ENCODE measurements around the gene FBXO24.
"Not testable (repeated sequence)": the region's sequence is repeated elsewhere in the genome, so short reads cannot be mapped to it uniquely, and the experiment has no call there.

Gene FBXO24

DNA sequence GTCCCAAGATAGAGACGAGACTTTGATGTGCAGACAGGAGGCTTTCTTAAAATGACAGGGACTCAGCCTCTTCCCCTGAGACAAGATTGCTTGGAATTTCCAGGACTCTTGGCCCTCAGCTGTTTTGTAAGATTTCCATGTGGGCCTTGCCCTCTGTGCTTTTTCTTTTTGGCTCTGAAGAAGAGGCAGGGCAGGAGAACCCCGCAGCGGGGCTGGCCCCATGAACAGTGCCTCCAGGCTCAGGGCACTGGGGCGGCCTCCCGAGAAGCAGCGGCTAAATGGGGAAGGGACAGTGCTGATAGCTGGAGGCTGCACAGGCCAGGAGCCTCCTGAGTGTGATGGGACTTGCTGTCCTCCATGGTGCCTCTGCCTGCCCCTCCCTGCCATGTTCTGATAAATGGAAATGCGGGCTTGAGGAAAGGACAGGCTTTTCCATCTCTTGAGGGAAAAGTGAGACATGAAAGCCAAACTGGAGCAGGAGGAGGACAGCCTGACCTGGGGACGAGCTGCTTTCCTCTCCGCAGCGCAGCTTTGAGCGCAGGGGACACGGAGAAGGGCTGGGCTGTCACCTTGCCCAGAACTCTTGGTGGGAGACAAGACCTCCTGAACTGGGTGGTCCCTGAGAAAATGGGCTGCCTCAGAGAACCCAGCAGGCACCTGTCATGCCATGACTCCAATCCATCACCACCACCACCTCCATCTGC lies 24.5 kb upstream of the FBXO24 start:
- DNase-seq = no peak

- DNase-seq = no peak
These were observed 23.7 kb upstream of the FBXO24 start for GRCh38 chr7:100562195-100563099.

DNA sequence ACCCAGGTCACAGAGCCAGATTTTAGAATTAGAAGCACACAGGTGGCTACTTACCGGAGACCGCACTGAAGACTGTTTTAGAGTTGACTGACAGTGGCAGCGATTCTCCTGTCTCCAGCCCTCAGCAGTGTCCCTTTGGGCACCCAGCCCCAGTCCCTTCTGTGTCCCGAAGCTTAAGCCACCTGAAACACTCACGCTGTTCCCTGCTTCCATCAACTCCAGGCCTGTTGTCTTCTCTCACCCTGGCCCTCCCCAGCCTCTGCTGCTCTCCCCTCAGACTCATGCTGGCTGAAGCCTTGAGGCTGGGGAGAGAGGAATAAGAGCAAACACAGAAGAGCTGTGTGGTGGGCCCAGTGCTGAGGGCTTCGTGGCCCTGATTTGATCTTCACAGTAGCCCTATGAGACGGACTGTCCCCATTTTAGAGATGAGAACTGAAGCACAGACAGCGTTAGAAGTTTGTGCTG lies 23.0 kb upstream of the FBXO24 start:
- DNase-seq = no peak

GRCh38 chr7:100563809-100564400 lies 22.2 kb upstream of the FBXO24 start:
- peak; percentile 41 for DNase-seq

GRCh38 chr7:100564405-100564804 lies 21.7 kb upstream of the FBXO24 start:
- not testable (repeated sequence) for DNase-seq

DNA sequence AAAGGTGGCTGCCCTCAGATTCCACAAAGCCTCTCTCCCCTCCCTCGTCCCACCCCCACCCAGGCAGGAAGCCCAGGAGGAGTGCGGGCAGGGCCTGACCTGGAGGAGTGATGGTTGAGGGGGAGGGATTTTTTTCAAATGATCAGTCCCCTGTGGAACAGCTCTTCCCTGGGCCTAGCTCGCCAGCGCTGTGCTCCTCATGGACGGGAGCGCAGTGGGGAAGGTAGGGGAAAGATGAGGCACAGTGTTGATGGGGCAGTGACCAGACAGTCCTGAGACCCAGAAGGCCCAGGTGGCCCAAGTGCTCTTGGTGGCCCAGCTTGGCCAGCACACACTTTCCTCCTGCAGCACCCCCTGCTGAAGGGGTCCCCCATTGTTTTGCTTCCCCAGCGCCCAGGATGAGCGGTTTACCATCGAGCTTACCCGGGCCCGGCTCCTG lies 21.0 kb upstream of the FBXO24 start:
- no peak for DNase-seq

GRCh38 chr7:100566018-100566531 lies 20.1 kb upstream of the FBXO24 start:
- no peak for DNase-seq

DNA sequence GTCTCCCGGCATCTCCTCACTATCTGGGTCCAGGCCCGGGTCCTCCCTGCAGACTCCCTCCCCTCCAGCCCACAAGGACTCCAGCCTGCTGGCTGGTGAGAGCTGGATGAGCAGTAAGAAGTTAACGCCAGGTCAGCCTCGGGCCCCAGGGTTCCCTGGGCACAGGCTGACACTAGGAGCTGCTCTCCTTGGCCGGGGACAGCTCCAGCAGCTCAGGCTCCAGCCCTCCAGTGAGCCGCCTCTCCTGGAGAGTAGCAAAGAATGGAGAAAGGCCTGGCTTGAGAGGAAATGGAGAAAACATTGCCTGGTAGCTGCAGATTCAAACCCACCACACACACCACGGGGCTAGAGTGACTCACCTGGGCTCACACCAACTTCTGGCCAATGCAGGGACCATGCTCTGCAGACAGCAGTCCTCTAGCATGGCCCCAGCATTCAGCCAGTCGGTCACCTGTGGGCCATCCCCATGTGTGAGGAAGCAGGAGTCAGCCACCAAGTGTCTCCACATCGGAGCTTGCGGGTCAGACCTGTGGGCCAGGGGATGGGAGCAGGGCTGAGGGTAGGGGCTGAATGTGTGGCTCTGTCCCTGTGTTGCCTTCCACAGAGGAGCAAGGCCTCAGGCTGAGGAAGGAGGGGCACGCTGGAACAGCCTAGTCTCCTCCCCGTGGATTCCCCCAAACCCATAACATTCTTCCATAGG lies 18.9 kb upstream of the FBXO24 start:
- DNase-seq = no peak

DNA sequence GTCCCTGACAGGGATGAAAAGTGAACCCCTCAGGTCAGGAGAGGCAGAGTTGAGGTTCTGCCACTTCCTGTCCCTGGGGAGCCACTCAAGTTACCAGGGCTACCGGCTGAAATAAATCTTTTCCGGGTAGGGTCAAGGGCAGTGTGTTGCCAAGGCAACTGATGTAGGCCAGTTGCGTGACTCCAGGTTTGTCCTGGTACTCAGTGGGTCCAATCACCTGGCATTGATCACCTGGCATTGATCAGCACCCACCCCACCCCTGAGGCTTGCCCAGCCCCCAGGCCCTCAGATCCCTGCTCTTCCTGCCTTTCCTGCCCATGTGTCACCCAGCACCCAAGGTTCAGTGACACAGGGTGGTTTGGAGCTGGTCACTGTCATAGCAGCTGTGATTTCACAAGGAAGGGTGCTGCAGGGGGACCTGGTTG lies 18.4 kb upstream of the FBXO24 start:
- no peak for DNase-seq

DNA sequence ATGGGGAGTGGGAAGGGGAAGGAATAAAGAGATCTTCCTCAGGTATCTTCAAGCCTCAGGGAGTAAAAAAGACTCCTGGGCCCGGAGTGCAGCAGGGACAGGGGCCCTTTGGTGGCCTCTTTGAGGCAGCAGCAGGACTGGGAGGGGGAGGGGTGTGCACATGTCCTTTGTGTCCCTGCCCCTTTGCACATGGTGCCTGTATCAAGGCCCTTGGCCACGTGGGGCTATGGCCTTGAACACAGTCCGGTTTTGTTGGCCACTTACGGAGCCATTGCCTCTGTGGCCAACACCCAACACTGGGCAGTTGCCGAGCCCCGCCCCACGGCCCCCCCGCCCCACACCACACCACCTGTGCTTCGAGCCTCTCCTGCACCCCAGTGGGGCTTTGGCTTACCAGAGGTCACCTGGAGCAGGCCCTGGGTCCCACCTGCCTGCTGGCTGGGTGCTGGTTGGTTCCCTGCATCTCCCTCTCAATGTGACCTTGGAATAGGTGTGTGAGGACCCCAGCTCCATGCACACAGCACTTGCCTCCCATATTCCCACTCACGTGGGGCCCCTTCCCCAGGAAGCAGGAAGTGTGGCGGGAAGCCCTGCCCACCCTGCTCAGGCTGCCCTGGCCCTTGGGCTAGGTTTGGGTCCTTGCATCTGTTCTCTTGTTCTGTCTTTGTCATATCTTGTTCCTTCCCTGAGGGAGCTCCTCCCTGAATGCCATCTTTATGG lies 17.8 kb upstream of the FBXO24 start:
- no peak for DNase-seq

DNA sequence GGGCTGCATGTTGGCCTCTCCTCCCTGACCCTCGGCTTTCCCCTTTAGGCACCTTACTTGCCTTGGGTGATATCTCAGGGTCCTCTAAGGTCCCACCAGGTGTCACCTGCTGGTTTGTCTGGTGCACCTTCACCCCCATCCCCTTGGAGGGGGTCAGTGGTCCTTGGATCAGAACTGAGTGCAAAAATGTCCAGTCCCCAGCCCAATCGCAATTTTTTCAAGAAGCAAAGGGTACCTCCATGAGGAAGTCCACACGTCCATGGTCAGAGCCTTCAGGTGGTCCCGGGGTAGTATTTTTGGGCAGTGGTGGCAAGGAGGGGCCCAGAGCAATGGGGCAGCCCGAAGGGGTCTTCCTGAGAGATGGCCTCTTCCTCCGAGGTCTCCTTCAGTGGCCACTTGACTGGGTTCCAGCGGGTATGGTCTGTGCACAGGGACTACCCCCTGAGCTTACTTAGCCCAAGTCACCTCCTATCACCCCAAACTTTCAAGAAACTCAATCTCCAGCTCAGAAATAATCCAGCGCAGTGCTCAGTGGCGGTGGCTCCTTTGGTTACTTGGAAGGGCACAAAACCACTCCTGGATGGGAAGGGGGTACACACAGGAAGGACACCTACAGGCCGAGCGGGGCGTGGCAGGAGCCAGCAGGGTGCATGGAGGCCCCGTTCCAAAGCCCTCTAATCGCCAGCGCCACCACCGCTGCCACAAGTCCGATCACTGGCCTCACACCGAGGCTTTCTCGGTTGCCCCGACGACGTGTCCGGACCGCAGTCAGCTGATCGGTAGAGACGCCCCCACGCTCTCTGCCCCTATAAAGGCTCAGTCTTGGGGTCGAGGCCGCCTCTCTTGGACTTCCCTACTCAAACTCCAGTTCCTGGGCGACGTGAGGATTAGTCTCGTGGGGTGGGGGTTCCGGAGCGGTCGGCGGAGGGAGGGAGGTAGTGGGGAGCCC lies 17.0 kb upstream of the FBXO24 start:
- DNase-seq = peak; percentile 45

DNA sequence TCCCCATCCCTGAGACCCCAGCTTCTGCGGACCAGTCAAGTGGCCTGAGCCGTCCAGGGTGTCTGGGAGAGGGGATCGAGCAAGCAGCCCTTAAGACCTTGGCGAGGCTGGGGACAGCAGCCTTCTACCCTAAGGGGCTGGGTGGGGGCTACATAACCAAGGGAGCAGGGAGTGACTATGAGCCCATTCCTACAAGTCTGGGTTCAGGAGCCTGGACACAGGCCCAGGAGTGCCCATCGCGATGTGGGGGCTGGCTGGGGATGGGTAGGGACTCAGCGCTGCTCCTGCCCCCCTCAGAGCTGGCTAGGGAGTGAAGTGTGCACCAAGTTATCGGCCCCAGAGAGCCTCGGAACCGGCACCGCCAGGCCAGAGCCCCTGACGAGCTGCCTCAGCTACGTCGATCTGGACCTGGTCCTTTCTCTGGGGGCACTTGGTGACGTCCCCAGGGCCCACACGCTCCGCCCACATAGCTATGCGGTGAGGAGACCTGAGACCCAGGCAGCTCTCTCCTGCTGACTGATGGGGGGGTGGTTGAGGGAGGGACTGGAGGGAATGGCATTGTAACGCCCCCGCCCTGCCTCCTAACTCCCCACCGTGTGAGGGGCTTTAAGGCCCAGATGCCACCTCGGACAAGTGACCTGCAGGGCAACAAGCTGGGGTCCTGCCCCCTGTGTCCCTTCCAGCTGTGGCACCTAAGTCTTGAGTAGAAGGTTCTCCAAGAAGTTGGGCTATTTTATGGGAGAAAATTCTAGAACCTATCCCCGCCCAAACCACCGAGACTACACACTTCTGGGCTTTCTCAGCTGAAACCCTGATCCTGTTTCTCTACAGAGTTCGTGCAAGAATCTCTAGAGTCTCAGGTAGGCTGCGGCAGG lies 14.9 kb upstream of the FBXO24 start:
- no peak for DNase-seq

DNA sequence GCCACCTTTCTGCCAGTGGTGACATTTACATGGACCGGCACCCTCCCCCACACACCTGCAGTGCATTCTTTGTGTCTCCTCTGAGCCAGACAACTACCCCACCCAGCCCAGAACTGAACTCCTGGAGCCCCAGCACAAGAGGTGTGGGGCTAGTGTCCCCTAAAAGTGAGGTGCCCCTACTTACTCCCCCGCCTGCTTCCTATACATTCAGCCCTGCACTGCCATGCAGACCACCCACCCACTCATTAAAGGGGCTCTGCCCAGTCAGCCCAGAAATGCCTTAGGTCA lies 14.4 kb upstream of the FBXO24 start:
- no peak for DNase-seq

GRCh38 chr7:100572281-100572948 lies 13.7 kb upstream of the FBXO24 start:
- DNase-seq = no peak

- no peak for DNase-seq
These were observed 13.0 kb upstream of the FBXO24 start for GRCh38 chr7:100572949-100573675.

- DNase-seq = no peak
These were observed 12.3 kb upstream of the FBXO24 start, which contains the start of gene SAP25 for GRCh38 chr7:100573691-100574361. Gene SAP25 (minus strand): TSS chr7:100573900. CDS start chr7:100573742, 158 bp downstream.

DNA sequence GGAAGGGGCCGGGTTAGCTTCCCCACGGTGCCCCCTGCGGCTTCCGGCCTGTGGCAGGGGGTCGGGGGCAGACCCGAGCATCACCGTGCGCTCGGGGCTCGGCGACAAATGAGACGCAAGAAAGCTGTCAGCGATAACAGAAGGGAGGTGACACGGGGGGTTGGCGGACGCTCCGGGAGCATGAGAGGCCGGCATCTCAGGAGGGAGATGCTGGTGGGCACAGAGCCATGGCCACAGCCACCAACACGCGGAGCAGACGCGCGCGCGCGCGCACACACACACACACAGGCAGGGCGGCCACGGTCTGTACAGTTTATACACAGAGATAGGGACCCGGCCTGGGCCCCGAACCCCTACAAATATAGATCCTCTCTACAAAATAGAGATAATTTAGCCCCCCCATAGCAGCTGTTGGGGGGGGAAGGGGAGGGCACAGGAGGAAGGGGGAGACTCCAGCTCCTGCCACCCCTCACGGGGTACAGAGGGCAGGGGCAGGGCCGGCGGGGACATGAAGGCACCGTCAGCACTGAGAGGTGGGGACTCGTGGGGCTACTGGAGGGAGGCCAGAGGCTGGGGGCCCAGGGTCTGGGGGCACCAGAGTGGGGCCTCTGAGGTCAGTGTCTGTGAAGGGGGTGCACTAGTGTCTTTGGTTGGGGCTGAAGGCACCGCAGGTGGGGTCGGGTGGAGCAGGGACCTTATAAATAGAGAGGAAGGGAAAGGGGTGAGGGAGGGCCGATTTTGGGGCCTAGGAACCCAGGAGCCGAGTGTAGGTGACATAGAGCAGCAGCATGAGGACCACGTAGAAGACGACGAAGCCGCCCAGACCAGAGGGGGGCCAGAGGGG lies 11.5 kb upstream of the FBXO24 start:
- no peak for DNase-seq

All from COR-L47 (cell line).